NCI-H82 treated with DMSO at 0.1 percent for 48 hours (cell line): Measurements from ENCODE around the gene PPM1B.
"Not testable (repeated sequence)": the region's sequence is repeated elsewhere in the genome, so short reads cannot be mapped to it uniquely, and the experiment has no call there.

Experiments
- DNase-seq: peaks from one replicate; lab custom pipeline; 2025; ENCODE audit not compliant: unreplicated experiment; lab: John Stamatoyannopoulos, UW

The PPM1B gene

DNA sequence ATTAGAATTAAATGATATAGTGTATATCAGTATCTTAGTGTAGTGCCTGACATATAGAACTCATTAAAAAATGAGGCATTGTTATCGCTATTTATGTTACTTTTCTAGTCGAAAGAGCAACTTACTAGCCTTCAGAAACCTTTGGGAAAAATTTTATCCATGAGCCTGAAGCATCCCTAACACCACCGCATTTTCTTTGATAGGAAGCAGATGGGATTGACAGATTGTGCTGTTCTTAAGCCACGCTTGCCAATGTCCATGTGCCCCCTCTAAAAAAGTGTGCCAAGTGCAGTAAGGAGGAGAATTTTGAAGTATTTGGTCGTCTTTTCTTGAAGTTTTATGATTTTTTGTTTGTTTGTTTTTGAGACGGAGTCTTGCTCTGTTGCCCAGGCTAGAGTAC is 29.1 kb downstream of the PPM1B start:
- peak; percentile 5 for DNase-seq

DNA sequence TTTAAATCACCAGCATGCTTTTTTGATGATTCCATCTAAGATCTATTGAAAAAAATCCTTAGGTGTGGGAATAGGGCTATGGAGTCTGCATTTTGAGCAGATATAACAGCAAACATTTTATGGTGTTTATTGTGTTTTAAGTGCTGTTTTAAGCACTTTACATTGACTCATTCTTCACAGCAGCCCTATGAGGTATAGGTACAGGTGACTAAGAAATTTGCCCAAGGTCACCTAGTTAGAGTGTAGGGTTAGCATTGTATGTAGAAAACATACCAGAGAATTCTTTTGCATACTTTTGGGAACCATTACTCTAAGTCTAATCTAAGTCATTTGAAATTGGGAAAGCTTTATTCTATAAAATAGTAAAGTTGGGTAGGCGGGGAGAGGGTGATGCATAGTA is 31.3 kb downstream of the PPM1B start:
- DNase-seq: no peak

DNA sequence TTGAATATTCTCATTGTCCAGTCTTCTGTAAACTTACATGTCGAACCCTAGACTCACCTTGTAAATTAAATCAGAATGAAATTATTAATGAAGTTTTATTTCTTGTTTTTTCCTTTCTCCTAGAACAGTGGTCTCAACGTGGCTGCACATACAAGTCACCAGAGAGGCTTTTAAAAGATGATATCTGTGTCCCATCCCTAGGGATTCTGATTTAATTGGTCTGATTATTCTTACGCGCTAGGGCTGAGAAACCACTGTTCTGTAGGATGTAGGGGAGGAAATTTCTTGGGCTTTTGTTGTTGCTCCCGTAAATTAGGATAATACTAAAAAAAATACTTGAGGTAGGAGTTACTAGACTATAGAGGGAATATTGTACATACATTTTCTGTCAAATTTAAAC is 32.1 kb downstream of the PPM1B start:
- DNase-seq: no peak

DNA sequence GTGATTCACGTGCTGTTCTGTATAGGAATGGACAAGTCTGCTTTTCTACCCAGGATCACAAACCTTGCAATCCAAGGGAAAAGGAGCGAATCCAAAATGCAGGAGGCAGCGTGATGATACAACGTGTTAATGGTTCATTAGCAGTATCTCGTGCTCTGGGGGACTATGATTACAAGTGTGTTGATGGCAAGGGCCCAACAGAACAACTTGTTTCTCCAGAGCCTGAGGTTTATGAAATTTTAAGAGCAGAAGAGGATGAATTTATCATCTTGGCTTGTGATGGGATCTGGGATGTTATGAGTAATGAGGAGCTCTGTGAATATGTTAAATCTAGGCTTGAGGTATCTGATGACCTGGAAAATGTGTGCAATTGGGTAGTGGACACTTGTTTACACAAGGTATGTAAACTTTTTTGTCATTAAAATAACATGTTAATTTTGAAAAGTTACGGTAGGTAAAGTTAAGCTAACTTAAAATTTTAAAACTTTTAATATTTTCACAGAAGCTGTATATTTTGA is 33.0 kb downstream of the PPM1B start:
- DNase-seq: no peak

DNA sequence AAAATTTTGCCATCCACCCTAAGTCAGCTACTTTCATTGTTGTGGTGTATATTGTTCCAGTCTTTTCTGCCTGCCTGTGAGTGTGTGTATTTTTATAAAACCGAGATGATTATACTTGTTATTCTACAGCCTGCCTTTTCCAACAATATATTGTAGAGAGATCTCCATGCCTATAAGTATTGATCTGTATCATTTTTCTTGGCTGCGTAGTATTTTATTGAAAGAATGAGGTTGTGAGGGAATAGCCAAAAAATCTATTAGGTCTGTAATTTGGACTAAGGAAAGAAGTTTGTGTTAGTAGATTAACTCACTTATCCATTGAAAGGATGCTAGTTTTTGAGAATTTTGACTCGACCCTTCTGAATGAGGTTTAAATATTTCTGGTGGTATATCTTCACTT is 34.9 kb downstream of the PPM1B start:
- no peak for DNase-seq

DNA sequence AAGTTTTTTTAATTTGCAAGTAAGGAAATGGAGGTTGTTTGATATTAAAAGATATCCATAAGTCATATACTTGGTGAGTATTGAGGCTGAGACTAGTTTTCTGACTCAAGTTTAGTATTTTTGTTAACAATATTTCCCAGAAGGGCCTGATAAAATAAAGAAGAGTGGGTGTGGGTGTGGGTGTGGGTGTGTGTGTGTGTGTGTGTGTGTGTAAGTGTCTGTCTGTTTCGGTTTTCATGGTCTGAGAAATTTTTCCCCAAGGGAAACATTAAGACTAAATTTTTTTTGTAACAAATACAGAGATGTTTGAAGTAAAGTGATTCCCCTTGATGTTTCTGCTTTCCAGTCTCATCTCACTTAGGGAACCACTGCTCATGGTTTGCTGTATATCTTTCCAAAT is 36.5 kb downstream of the PPM1B start:
- DNase-seq: no peak

DNA sequence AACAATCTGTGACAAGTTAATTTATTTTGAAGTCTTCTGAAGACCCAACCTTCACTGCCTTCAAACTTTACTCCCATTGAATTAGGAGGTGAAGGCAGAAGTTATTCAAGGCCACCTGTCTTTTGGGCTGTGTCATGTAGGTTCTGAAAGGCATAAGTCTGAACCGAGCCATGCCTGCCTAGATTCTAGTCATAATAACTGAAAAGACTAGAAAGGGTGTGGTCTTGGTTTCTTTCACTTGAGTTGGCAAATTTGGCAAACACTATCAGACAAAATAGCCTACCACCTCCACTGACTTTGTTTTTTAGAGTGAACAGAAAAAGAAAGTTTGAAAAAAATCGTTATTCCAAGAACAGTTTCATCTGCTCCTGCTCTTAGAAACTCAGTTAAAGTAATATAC is 38.4 kb downstream of the PPM1B start:
- no peak for DNase-seq

DNA sequence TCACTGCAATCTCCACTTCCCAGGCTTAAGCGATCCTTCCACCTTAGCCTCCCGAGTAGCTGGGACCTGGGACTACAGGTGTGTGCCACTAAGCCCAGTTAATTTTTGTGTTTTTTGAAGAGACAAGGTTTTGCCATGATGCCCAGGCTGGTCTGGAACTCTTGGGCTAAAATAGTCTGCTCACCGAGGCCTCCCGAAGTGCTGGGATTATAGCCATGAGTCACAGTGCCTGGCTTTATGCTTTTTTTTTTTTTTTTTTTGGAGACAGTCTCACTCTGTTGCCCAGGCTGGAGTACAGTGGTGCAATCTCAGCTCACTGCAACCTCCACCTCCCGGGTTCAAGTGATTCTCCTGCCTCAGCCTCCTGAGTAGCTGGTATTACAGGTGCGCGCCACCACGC is 39.0 kb downstream of the PPM1B start:
- DNase-seq: not testable (repeated sequence)

DNA sequence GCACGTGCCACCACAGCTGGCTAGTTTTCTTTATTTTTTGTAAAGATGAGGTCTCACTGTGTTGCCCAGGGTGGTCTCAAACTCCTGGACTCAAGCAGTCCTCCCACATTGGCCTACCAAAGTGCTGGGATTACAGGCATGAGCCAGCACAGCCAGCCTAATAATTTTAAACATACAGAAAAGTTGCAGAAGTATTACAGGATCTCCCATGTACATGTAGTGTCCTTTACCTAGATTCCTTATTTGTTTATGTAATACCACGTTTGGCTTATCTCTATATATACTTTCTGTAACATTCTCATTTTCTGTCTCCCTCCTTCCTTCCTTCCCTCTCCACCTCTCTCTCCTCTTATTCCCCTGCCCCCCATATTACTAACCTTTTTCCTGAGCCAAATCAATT is 41.7 kb downstream of the PPM1B start:
- no peak for DNase-seq

DNA sequence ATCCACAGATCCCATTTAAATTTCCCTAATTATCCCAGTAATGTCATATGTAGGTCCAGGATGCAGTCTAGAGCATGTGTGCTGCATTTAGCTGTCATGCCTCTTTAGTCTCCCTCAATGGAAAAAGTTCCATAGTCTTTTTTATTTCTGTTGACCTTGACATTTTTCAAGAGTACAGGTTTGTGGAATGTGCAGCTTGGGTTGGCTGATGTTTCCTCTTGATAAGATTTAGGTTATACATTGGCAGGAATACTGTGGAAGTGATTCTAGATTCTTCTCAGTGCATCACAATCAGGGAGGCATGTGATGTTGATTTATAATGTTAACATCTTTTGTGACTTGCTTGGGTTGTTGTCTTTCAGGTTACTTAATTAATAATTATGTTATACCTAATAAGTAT is 42.5 kb downstream of the PPM1B start:
- DNase-seq: no peak

DNA sequence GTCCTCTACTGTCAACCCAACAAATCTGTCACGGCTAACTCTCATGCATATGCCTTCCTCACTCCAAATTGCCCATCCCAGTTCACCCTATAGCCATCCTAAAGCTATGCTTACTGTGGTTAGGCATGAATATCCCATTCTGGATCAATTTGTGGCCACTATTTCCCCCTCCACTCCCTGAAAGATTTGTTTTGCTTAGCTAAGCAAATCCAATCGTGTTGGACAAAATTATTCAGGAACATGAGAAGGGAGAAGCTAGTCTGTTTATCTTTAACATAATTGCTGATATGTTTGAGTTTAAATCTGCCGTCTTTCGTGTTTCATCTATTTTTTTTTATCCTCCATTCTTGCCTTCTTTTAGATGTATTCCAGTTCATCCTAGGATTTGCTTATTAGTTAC is 43.6 kb downstream of the PPM1B start:
- DNase-seq: no peak

DNA sequence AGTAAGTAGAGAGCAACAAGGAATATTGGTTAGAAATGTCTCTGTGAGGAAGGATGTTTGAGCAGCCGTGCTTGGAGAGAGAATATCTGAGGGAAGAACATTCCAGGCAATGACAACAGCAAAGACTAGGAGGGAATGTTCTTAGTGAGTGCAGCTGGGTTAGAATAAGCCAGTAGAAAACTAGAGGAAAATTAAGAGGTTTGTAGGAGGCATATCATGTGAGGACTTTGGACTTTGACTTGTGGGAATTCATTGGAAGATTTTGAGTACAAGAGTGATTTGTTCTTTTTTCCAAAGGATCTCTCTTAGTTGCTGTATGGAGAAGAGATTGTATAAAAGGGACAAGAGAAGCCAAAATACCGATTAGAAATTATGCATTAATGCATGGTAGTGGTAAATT is 47.2 kb downstream of the PPM1B start:
- no peak for DNase-seq

DNA sequence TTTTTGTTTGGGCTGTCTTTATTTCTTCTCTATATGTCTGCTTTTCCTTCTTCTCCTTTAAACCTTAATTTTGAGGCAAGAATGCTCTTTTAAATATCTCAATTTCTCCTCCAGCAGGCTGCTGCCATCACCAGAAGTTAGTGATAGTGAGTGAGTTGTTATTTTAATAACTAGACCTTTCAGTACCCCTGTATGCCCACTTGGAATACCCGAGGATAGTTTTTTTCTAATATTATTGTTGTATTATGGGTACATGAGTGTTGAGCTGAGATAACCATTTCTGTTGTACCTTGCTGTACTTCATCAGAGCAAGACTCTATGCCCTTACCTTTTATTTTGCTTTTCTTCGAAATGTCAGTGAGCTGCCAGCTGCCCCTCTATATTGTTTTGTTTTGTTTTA is 50.1 kb downstream of the PPM1B start:
- DNase-seq: no peak

DNA sequence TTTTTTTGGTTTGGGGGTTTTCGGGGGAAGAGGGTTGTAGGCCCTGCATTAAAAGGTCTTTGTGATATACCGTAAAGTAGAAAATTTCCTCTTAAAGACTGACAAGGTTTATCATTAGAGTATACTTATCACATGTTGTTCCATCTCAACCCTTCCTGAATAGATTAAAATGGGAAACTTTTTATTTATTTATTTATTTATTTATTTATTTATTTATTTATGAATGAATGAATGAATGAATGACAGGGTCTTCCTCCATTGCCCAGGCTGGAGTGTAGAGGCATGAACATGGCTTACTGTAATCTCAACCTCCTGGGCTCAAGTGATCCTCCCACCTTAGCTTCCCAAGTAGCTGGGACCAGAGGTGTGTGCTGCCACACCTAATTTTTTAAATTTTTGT is 58.1 kb downstream of the PPM1B start:
- no peak for DNase-seq

DNA sequence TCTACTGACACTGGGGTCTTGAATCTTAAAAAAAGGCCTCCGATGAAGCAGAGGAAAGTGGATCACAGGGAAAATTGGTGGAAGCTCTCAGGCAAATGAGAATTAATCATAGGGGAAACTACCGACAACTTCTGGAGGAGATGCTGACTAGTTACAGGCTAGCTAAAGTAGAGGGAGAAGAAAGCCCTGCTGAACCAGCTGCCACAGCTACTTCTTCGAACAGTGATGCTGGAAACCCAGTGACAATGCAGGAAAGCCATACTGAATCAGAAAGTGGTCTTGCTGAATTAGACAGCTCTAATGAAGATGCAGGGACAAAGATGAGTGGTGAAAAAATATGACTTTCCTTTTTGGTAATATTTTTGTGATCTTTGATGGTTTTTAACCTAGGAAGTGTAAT is 61.7 kb downstream of the PPM1B start:
- DNase-seq: no peak

DNA sequence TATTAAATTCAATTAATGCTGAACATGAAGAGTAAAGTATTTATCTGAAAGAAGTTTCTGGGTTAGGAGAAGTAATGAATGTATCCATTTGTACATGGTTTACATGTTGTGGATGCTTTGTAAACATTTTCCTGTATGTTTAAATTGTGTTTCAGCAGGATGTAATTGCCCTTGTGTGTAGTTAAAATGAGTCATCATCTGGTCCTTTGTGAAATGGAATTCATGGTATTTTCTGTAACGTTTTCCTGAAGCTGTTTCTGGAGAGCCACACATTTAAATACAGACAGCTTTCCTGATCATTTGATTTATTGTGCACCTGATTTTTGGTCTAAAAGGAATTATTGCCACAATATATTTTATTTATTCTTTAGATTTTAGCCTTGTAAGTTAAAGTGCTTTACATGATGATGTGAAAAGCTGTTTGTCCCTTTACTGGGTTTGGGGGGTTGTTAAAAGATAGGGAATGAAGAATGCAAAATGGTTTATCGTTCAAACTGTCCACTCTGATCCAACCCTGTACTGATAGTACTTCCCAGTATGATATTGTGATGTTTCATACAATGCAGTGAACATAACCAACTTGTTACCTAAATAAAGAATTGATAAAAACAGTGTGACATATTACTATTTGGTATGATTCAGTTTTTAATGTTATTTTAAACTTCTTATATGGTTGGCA is 64.9 kb downstream of the PPM1B start:
- DNase-seq: no peak

DNA sequence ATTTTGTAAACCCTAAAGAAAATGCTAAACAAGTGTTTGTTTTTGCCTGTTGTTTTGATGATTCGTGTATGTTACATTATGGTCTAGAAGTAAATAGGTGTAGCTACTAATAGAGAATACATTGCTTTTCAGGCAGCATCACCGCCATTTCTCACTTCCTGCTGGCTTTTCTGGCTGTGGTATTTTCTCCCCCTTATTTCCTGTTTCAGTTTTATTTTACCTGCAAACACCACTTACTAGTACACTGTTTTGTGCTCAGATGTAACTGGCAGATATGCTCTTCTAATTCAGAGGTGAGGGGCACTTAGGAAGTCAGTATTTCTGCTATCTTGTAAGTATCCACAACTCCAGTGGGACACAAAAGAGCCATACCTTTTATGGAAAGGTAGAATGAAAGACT is 68.5 kb downstream of the PPM1B start:
- DNase-seq: no peak

DNA sequence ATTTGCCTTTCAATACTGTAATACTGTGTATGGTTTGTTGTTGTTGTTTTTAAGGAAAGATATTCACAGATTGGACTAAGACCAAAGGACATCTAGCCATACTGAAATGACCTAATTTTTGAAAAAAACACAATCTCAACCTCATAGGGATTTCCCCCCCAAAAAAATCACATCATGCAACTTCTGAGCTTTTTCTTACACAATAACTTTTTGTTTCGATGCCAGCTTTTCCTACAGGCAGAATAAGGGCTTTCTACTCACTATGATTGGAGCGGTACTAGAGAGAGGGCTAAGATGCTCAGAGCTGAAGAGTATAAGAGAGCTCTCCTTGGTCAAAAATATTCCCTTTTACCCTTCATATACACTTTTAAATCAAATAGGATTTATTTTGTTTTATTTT is 74.2 kb downstream of the PPM1B start:
- no peak for DNase-seq

DNA sequence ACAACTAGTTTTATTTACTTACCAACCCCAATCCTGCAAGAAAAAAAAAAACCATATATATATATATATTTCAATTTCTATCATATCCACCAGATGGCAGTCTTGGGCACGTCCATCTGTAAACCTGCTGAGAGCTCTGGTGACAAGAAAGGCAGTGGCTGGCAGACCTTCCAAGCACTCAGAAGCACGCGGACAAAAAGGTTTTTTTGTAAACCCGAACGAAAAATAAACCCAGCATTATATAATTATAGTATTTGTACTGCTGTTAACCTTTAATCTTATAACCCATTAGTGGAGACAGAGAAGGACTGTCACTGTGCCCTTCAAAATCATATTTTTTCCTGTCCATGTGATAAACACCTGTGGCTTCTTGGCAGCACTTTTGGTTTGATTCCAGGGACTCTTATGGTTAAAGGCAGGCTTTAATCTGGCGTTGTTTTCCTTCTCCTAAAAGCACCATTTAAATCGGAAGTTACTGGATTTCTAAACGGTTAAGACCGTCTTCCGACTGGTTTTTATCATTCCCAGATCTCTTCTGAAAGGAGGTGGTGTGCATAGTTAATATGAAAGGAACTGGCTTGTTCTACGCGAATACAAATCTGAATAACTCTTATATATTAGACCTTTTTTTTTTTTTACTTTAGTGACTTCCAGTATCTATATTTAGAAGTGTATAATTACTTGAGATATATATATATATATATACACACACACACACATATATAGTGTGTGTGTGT is 75.6 kb downstream of the PPM1B start:
- DNase-seq: peak; percentile 33

DNA sequence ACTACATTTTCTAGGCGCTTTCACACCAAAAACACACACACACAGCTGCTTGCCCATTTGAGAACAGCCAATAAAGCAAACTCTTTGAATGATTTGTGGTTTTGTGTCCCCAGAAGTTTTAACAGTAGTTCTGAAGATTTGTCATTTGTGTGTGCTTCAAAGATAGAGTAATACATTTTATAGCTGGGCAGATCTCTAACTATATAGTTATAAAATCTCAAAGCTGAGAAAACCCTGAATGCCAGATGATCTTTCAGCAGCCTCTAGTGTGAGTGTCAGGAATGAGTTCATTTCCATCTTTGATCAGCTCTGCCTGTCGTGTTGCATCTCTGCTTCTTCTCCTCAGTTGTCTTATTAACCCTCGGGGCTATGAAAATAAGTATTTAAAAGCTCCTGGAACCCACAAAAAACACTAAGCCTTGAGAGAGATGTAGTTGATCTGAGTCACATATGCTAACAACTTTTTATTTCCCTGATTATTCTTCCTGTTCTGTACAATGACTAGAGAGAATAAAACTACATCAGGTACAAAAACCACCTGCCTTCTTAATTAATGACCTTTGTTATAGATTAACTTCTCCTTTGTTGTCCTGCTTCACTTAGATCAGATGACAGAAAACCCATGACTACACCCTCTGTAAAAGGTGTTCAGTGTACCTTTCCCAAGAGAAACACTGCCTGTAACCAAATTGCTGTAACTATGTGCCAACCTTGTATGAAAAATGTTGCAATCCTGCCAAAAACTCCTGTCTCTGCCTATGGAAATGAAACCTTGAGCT is 76.6 kb downstream of the PPM1B start:
- DNase-seq: no peak

DNA sequence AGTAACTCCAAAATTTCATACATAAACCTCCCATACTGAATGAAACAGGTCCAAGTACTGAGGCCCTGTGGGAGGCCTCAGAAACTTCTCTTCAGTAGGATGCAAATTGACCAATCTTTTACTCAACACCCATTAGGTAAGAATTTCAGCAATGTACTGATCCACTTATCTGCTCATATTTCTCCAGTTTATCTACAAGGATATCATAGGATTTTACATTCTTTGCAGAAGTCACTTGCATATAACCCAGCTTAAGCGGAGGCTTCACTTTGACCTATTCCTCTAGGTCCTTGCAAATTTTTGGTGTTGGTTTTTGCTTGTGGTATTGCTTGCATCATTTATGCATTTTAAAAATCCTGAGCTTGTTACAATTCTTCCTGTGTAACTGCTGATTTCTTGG is 77.8 kb downstream of the PPM1B start:
- DNase-seq: no peak

DNA sequence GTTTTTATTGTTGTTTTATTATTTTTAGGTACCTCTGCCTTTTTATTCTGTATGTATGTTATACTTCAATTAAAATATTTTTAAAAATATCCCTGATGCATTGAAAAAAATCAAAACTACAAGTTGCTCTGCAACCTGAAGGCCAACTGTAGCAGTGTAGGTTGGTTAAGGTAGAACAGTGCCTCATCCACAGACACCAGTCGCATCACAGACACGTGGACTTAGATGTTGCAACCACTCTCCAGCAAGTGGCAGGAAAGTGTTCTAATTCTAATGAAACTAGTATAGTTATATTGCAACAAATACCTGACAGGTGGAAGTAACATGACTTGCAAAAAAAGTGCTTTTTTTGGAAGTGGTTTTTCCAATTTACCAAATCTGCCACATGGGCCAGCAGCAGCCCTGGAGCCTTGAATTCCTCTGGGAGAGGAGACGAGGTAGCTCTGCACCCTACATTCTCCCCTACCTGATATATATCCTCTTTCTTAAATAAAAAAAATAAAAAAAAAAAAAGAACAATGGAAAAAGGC is 78.2 kb downstream of the PPM1B start:
- no peak for DNase-seq
